GM18508 (cell line): ENCODE data around the gene KSR1.
"Not testable (repeated sequence)": the region's sequence is repeated elsewhere in the genome, so short reads cannot be mapped to it uniquely, and the experiment has no call there.

ENCODE experiments used
- ATAC-seq: cut with Tn5 transposase; IDR thresholded peaks from one replicate; pipeline ENCODE4 v1.9.1; 2021; ENCODE audit warnings: moderate number of reproducible peaks; ENCODE audit not compliant: insufficient read depth, unreplicated experiment

The KSR1 gene

DNA sequence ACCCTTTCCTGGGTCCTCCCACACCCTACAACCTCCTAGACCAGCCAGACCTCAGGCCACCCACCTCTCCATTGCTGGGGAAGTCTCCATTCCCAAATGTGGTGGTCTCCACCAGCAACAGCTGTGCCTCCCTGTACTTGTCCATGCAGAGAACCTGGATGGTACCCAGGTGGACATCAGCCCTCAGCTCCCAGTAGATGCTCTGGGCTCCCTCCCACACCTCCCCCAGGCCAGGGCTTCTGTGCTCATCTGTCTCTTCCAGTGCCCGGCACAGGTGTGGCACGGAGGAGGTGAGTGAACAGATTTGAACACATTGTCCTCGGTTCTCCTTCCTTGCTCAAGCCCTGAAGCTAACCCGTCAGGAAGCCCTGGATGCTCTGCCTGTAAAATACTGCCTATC is 209.3 kb downstream of the KSR1 start:
- no peak for ATAC-seq

DNA sequence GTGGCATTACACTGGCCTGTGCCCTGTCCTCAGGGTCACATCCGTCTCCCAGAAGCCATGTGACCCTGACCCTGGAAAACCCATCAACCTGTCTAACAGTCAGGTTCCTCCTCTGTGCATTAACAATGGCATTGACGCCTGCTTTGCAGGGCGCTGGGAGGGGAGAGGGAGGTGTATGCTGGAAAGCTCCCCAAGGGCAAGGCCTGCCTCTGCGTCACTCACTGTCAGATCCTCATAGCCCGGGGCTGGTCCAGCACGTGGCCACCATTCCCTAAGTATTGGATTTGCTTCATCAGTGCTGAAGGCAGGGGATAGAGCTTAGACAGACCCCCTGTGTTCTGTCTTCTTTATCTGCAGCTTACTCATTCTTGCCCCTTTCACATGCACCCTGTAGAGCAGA is 210.0 kb downstream of the KSR1 start:
- not testable (repeated sequence) for ATAC-seq

DNA sequence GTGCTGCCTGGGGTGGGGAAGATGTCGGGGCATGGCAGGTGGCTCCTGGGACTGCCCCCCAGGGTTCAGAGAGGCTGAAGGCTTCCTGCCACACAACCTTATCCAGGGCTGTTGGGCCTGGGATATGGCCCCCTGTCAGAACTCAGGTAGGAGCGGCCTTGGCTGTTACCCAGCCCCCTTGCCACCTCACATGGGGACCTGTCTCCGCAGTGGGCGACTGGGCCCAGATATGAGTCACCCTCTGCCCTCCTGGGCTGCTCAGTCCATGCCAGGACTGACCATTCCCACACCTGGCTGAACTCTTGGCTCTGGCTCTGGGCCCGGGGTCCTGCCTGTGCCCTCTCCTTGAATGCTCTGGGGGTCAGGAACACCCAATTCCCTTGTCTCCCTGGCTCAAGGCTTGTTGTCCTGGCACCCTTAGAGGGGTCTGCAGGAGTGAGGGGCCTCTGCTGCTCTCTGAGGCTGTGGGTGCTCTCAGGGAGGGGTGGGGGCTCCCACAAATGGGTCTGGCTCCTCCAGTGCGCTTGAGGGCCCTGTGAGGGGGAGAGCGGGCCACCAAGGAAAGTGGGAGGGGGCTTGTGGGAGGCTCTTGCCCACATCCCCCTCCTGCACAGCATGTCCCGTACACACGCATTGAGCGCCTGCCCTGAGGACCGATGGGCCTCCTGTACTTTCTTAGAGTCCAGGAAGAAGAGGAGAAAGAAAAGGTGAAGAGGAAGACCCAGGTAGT is 210.7 kb downstream of the KSR1 start:
- ATAC-seq, result no peak

DNA sequence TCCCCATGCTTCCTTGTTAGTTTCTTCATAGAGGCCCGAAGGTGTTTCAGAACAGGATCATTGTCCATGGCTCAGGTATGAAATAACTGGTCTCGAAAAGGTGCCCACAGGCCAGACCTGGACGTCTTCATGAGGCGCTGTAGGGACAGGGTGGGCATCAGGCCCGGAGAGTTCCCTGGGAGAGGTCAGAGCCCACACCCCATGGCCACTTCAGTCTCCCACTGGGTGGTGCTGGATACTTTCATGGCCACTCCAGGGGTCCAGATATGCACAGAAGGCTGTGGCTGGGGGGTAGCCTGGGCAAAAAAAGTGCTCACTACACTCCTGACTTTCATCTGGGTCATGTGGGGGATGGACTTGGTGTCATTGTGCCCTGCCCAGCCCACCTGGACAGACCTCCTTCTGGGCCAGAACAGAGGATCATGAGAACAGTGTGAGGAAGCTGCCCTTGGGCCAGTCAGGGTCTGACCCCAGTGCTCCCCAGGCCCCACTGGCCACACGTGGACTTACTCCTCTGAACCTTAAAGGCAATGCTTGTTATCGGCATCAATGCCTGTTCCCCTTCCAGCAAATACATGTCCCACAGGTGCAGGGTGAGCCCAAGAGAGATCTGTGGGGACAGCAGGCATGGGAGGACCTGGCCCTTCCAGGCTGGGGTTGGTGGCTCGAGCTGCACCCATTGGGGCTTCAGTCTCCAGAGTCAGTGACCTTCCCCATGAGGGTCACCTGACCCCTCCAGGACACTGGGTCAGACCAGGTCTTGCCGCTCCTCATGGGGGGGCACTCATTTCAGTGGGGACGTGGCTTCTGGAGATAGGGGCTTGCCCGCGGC is 211.6 kb downstream of the KSR1 start:
- ATAC-seq, result no peak

DNA sequence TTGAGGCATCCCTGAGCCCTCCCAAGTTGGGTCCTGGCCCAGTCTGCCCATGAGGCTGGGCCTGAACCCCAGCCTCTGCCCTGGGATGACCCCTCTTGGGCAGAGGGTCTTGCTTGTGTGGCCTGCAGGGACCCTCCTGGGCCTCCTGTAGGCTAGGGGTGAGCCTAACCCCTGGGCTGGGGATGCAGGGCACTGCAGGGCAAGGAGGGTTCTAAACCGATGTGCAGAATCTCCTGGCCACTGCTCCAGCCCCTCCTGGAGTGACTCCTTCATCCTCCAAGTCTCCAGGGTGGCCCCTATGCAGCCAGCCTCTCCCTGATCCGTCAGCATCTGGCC is 212.2 kb downstream of the KSR1 start:
- no peak for ATAC-seq

DNA sequence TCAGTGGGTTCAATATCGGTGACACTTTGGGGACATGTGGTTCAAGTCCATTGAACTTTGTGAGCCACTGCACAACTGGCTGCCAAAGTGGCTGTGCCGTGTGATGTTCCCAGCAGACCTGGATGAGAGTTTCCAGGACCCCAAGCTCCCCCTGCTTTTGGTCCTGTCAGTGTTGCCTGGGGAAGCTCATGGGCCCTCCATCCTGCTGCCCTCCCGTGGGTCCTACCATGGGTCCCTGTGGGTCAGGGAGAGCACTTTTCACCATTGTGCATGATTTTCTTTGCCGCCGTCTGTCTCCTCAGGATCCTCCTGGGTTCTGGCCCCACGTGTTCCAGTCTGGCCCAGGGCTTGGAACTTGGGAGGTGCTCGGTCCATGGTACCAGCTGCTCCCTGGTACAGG is 212.9 kb downstream of the KSR1 start:
- no peak for ATAC-seq

DNA sequence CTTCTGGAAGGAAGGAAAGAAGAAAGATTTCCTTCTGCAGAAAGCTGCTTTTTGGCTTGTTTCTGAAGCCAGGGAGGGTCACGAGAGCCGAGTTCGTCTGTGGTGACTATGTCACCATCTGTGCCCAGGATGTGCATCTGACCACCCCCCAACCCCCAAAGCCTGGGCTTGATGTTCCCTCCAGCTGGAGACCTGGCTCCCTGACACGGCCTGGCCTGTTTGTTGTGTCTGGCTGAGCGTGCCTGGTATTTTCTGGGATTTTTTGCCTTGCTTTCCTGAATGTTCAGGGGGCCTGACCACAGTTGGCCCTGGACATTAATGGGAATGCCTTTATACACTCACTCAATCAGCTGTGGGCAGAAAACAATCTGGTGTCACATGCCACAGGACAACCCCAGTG is 213.6 kb downstream of the KSR1 start:
- ATAC-seq, result no peak

DNA sequence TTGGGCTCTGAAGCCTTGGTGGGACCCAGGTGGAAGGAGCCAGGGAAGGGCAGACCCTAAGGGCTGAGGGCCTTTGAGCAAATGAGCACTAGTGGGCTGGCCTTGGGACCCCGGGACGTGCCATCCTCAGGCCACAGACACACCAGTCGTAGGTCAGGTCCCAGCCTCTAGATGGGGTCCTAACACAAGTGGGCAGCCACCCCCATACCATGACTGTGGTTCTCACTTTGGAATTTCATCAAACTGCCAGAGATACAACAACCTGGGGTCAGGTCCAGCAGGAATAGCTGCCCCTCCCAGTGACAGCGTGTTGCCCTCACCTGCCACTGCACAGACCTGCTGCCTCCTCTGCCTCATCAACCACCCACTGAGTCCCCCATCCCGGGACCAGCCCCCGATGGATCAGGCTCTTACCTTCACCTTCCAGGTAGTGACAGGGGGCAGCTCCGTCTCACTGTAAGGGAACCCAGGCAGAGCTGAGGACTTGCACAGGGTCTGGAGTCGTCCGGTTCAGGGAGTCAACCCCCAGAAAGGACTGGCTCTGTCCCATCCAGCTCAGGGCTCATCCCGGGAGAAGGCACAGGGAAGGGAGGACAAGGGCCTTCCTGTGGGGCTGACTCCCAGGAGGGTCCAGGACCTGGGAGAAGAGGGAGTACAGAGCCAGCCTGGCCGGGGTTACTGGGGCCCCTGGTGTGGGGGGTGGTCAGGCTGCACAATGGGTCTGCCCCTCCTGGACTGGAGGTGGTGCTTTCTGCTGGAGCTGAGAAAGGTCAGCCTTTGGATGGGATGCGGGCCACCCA is 214.7 kb downstream of the KSR1 start:
- no peak for ATAC-seq

DNA sequence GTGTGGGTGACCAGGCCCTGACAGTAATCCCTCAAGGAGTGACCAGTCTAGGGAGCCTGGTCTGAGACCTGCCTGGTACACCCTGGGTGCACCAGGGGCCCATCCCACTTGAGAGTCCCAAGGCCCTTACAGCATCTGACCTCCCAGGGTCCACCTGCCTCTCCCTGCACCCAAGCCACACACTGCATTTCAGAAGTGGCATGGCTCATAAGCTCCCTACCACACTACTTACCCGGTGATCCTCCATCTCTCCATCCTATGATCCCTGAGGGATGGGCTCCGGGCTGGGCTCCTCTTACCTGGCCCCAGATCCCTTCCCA is 215.3 kb downstream of the KSR1 start:
- no peak for ATAC-seq

DNA sequence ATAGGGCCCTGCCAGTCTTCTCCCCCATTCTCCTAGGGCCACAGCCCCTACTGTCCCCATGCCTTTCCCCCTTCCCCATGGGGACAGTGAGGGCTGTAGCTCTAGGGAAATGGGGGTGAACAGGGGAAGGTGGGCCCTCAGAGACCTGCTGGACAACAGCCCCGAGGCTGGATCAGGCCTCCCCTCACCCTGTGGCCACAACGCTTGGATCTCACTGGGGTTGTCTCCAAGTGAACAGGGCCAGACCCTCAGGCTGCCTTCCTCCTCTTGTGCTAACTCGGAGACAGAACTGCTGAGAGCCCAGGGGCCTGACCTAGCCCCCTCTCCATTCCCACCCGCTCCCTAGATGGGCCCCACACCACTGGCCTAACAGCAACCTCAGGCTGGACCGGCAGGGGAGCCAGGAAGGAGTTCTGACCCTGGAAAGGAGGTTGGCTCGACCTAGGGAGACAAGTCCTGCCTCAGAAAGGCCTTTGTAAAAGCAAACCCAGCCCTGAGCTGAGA is 215.8 kb downstream of the KSR1 start:
- not testable (repeated sequence) for ATAC-seq

DNA sequence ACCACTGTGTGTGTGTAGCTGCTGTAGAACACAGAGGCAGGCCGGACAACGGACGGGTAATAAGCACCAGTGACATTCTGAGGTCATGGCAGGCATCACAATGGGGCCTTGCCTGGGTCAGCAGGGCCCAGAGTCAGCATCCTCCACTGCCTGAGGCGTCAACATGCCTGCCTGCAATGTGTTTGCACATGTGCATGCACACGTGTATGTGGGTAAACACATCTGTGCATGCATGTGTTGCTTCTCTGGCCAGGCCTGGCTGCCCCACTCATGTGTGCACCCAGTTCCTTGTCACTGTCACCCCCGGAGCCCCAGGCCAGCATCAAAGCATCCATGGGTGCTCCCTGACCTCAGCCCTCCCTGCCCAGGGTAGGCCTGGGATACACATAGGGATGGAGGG is 218.1 kb downstream of the KSR1 start:
- ATAC-seq, result no peak
